H7 (cell line): ENCODE results near the gene EMC9. TPM values are rescaled to one million over a fixed set of nuclear protein-coding genes. Genes with fewer than 3 reads are reported as not detected.

Experiments used
- DNase-seq: peaks from one replicate; pipeline ENCODE4 v3.0.0; 2012
- H3K27me3 ChIP-seq: 2 replicates; pipeline ENCODE4 v1.6.0; 2011; ENCODE audit warnings: mild to moderate bottlenecking, low read length; ENCODE audit not compliant: control insufficient read depth, insufficient read depth
- H3K36me3 ChIP-seq: replicated peaks from 2 replicates; pipeline ENCODE4 v1.5.1; 2011; ENCODE audit warnings: low read length; ENCODE audit not compliant: control insufficient read depth, insufficient read depth
- H3K4me3 ChIP-seq: 2 replicates; pipeline ENCODE4 v1.5.1; 2011; ENCODE audit warnings: low read depth, mild to moderate bottlenecking, control low read depth, low read length, moderate library complexity; ENCODE audit not compliant: insufficient read depth
- total RNA-seq: library from RNA; depleted of rRNA; stranded (reverse); fragments of >200 nt; shearing (Covaris generic); gene quantifications from 2 replicates; pipeline ENCODE4 v1.2.3, GENCODE V29; 2014

EMC9 gene
- total RNA-seq, 1 experiment from 2014 or later, result 35.9 TPM

DNA sequence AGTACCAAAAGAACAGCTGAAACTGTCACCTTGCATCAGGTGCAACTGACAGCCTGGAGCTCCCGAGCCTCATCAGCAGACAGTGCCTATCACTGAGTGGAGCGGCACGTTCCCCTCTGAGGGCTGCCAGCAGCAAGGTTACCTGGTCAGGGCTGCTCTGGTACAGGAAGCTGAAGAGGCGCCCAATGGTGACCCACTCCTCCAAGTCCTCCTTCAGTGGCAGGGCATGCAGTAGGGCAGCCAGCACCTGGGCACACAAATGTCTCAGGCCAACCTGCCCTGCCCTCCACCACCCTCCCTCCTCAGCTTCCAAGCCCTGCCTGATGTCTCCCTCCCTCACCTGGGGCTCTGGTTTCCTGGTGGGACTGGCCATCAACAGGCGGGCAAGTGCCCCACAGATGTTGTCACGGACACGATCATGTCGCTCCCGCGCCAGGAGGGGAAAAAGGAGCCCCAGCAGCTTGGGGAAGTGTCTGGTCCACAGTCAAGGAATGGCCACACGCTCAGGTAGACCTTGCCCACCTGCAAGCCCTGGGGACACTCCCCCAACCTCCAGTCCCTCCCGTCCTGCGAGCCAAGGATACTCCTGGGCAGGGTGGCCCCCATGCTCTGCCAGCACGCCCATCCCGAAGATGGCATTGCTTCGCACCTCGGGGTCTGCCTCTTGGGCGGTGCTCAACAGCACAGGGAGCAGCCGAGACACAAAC lies 40.1 kb upstream of the EMC9 start:
- Histone ChIP-seq H3K4me3 (no peak overlapping the region), H3K27me3 (no peaks in the 10 kb centered on the region), H3K36me3 (peaks cover 51% of the 10 kb centered on the region)
- no peak for DNase-seq

DNA sequence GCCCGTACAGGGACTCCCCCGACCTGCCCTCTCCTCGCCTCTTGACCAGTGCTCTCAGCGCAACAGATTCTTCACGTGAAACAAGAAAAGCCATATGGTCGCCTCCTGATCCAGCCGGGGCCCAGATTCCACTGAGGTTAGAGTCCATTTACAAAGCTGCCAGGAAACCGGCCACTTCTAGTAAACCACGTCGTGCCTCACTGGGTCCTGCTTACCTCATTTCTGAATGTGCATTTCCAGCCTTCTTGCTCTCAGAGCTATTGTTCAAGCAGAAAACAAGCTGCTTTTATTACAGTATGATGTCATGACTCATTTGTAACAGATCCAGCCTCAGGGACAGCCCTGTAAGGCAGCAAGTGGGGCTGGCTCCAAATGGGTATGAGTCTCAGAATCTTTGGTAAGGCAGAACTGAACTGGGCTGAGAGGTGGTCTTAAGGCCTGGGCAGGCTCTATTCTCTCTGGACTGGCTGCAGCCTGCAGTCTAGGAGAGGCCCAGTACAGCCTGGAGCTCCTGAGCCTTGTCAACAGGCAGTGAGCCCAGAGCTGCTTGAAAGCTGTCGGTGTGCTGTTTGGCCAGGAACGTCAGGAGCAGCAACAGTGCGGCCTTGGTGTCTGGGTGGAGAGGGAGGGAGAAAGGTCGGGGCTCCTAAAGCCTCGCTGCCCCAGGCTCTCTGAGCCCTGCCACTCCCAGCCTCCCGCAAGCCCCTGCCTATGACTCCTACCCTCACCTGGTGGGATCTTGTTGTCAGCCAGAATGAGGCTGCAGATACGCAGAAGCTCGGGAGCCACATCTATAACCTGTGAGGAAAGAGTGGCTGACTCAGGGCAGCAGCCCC lies 38.8 kb upstream of the EMC9 start:
- no peaks in the 10 kb centered on the region for H3K27me3 ChIP-seq
- peaks cover 39% of the 10 kb centered on the region for H3K36me3 ChIP-seq

DNA sequence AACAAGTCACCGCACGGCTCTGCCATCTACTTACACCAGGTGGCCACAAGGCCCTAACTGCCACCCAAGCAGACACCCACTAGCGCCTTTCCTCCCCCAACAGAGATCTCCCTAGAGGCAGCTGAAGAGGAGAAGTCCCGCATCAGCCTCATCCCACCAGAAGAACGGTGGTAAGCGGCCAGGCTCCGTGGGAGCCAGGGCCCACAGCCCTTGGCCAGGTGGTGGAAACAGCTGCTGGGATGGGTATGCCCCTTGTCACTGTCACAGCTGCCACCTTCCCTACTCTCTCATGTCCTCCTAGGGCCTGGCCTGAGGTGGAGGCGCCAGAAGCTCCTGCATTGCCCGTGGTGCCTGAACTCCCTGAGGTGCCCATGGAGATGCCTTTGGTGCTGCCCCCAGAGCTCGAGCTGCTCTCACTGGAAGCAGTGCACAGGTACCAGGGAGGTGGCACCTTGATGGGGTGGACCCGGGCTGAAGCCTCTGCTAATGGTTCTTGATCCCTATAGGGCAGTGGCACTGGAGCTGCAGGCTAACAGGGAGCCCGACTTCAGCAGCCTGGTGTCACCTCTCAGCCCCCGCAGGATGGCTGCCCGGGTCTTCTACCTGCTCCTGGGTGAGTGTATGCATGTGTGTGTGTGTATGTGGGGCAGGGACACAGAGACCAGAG lies 38.0 kb upstream of the EMC9 start:
- no peaks in the 10 kb centered on the region for H3K27me3 ChIP-seq
- DNase-seq, result no peak
- peaks cover 31% of the 10 kb centered on the region for H3K36me3 ChIP-seq
- no peak overlapping the region for H3K4me3 ChIP-seq

More for the DNA sequence above, 38.8 kb upstream of the EMC9 start:
- no peak for DNase-seq
- H3K4me3 ChIP-seq, result no peak overlapping the region

DNA sequence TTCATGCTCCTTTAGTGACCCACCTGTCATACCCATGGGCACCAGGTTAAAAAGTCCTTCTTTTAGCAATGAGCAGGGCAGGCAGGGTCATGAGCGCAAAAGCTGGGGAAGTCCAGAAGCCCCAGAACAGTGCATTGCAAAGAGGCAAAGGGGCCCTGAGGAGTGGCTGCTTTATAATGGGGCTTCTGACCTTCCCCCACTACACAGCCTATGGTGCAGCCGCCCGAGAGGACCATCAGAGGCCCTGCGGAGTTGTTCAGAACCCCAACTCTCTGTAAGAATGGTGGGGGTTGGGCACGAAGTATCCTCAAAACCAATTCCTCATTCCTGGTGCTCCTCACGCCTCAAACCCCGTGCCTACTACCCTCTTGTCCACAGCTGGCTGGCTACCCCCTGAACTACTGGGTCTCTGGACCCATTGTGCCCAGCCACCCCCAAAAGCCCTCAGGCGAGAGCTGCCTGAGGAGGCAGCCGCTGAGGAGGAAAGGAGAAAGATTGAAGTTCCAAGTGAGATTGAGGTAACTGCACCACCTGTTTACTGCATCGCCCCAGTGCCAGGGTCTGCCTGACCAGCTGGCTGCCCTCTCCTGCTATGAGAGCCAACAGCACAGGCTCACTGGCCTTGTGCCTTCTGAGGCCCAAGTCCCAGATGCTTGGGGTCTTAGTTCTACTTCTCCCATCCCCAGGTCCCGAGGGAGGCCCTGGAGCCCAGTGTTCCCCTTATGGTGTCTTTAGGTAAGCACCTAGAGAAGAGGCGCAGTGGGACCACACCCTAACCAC lies 37.2 kb upstream of the EMC9 start:
- no peak for DNase-seq
- Histone ChIP-seq H3K4me3 (no peak overlapping the region), H3K27me3 (no peaks in the 10 kb centered on the region), H3K36me3 (peaks cover 29% of the 10 kb centered on the region)

DNA sequence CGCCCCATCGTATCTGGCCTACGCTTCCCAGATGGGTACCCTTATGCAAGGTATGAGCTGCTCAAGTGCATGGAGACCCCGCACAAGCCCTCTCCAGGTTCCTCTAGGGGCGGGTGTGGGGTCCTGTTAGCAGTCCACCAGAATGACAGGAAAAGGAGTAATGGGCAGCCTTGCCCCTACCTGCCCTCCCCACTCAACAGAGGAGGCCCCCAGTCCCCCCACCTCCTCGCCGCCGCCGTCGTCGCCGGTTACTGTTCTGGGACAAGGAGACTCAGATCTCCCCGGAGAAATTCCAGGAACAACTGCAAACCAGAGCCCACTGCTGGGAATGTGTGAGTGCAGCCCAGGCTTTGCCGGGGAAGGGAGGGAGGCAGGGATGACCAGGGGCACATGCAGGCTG lies 36.5 kb upstream of the EMC9 start:
- H3K36me3 ChIP-seq, result peaks cover 30% of the 10 kb centered on the region
- DNase-seq, result no peak
- H3K27me3 ChIP-seq, result no peaks in the 10 kb centered on the region
- no peak overlapping the region for H3K4me3 ChIP-seq

DNA sequence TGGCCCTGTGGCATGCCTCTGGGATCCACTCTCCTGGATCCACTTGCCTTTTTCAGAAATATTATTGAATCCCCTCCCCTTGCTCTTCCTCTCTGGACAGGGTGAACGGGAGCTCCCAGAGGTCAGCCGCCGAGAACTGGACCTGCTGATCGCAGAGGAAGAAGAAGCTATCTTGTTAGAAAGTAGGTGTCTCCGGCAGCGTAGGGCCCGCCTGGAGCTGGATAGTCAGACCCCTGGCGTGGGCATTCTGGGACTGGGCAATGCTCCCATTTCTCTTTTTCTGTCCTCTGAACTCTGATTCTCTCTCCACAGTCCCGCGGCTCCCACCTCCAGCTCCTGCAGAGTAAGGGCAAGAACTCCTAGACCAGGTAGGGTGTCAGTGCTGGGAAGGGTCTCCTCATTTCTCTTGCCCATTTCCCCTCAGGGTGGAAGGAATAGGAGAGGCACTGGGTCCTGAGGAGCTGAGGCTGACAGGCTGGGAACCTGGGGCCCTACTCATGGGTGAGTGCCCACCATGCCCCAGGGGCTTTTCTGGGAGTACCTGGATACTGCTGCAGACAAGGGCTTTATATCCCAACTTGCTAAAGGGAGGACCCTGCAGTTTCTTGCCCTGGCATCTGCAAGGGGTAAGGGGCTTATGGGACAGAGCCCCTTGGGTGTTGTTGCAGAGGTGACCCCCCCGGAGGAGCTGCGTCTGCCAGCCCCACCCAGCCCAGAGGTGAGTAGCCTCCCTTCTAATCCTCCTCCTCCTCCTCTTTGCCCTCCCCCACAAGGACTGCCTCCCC lies 35.8 kb upstream of the EMC9 start:
- no peak for DNase-seq
- peaks cover 28% of the 10 kb centered on the region for H3K36me3 ChIP-seq
- H3K4me3 ChIP-seq, result no peak overlapping the region
- H3K27me3 ChIP-seq, result no peaks in the 10 kb centered on the region

DNA sequence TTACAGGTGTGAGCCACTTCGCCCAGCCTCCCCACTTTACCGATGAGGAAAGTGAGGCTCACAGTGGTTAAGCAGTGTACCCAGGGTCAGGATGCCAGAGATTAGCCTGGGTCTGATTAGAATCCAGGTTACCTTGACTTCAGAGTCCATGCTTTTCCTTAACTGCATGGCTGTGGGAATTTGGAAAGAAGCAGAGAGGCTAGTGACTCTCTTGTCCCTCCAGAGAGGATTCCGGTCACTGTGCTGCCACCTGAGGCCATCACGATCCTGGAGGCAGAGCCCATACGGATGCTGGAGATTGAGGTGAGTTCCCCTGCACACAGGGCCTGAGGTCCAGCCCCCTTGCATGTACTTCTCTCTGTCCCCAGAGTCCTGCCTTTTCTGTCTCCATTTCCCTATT lies 35.2 kb upstream of the EMC9 start:
- no peak overlapping the region for H3K4me3 ChIP-seq
- DNase-seq, result no peak
- no peaks in the 10 kb centered on the region for H3K27me3 ChIP-seq
- peaks cover 26% of the 10 kb centered on the region for H3K36me3 ChIP-seq

DNA sequence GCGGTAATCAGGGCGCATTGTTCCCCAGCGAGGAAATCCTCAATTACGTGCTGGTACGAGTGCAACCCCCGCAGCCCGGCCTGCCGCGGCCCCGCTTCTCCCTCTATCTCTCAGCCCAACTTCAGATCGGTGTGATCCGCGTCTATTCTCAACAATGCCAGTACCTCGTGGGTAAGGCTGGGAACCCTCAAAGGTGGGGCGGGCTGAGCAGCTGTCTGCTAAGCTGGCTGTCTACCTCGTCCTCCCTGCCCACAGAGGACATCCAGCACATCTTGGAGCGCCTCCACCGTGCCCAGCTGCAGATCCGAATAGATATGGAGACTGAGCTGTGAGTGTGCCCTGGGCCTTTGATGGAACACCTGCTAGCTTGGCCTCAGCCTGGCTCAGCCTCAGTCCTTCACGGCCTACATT lies 31.5 kb upstream of the EMC9 start:
- Histone ChIP-seq H3K4me3 (no peak overlapping the region; the same call in 1 of the 2 replicates), H3K27me3 (no peaks in the 10 kb centered on the region), H3K36me3 (peaks cover 7% of the 10 kb centered on the region)
- no peak for DNase-seq

DNA sequence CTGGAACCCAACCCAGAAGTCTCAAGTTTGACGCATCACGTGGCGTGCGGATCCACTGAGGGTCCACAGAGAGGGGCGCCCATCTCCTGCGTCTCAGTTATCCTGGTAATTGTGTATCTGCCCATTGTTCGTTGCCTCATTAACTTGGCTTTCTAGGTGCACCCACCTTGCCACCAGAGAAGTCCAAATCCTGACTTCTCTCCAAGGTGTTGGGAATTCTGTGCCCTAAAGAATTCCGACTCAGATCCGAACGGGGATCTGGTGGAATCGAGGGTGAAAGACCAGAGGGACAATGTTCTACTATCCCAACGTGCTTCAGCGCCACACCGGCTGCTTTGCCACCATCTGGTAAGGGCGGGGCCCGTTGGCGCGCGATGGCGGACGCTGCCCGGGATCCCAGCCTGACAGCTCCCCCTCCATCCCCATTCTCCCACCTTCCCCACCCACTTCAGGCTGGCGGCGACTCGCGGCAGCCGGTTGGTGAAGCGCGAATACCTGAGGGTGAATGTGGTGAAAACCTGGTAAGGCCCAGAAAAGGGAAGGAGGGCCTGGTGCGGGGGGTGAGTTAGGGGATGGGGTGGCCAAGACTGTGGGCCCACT lies 31.0 kb upstream of the EMC9 start:
- peak overlapping the region; percentile 69 for H3K4me3 ChIP-seq
- no peak for DNase-seq
- peaks cover 7% of the 10 kb centered on the region for H3K36me3 ChIP-seq
- H3K27me3 ChIP-seq, result no peaks in the 10 kb centered on the region

DNA sequence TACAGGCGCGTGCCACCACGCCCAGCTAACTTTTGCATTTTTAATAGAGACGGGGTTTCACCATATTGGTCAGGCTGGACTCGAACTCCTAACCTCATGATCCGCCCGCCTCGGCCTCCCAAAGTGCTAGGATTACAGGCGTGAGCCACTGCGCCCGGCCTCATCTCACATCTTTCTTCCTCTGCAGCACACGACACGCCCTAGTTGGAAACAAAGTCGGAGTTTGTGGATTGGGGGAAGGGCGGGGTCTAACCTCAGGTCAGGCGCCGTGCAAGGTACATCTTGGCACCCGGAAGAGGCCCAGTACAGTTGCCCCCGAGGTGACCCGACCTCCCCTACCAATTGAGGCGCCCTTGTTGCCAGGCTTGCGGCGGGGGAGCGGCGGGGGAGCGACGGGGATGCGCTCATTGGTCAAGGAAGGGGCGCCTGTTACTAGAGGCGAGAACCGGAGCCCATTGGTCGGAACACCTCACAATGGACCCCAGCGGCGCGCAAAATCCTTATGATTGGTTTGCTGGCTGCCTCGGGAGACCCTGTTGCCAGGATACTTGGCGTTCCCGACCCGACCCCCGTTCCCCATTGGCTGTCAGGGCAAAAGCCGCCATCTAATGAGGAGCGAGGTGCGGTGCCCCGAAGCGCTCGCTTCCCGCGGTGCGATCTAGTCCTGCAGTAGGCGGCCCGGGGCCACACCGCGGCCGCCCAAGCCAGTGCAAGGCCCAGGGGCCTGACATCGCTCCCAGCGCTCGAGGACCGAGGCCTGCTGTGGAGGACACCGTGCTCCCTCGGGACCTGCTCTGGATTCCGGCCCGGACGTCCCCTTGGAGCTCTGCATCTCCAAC lies 30.2 kb upstream of the EMC9 start, which contains the start of gene REC8:
TSS of gene REC8 (plus strand) at position 659 of the 839 bp plus-strand sequence. CDS start 473 bp downstream, outside the sequence.
- DNase-seq, result peak; percentile 100
- no peaks in the 10 kb centered on the region for H3K27me3 ChIP-seq
- H3K4me3 ChIP-seq, result peak within 1 kb of the TSS; percentile 69
- H3K36me3 ChIP-seq, result peaks cover 5% of the 10 kb centered on the region

DNA sequence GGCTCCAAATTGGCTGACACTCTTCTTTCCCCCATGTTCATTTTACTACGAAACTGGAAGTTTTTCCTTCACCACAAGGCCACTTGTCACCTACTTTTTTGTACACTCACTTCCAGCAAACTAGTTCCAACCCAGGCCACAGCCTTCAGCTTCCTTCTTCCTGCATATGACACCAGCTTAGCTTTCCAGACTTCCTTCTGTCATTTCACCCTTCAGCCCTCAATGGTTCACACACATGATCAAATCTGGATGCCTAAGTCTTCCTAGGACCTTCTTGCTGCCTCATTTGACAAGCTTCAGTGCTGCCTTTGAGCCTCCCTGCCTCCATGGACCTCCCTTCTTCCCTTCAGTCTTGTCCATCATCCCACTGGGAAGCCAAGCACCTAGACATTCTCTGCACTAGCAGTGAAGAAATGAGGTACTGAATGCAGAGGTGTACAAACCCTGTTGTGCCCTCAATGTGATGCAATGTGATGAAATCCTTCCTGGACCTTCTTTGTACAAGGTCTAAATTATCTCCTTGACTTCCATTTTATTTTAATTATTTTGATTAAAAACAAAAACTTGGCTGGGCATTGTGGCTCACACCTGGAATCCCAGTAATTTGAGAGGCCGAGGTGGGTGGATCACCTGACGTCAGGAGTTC lies 26.2 kb upstream of the EMC9 start:
- no peak for DNase-seq
- Histone ChIP-seq H3K36me3 (peaks cover 10% of the 10 kb centered on the region), H3K27me3 (no peaks in the 10 kb centered on the region), H3K4me3 (no peak overlapping the region)

DNA sequence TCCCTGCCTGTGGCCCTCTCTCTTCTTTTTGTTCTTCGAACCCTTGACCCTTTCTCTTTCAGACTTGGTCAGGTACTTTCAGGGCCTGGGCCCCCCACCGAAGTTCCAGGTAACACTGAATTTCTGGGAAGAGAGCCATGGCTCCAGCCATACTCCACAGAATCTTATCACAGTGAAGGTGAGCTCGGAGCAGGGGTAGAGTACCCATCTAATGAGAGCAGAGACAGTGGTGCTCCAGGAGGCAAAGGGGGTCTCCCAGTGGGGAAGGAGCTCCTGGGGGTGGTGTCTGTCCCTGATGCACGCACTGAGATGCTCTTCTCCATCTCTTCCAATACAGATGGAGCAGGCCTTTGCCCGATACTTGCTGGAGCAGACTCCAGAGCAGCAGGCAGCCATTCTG lies 24.4 kb upstream of the EMC9 start:
- Histone ChIP-seq H3K4me3 (no peak overlapping the region), H3K27me3 (no peaks in the 10 kb centered on the region), H3K36me3 (peaks cover 10% of the 10 kb centered on the region)
- no peak for DNase-seq
